ENCODE results near the gene ATAT1. TPM values are rescaled to one million over a fixed set of nuclear protein-coding genes. Genes with fewer than 3 reads are reported as not detected.

ATAT1 gene
- total and polyA plus RNA-seq, 9 of the 15 experiments (the other 6 are each of a cell fraction or from before 2014, with no cell fraction given), result 0.65 to 5.8 (median 1.6) TPM

- TF ChIP-seq, protein P1, sequence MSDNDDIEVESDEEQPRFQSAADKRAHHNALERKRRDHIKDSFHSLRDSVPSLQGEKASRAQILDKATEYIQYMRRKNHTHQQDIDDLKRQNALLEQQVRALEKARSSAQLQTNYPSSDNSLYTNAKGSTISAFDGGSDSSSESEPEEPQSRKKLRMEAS (CRISPR knock-in tag; IDR thresholded peaks at IDR 0.05), result no peak
- TF ChIP-seq, protein P2, sequence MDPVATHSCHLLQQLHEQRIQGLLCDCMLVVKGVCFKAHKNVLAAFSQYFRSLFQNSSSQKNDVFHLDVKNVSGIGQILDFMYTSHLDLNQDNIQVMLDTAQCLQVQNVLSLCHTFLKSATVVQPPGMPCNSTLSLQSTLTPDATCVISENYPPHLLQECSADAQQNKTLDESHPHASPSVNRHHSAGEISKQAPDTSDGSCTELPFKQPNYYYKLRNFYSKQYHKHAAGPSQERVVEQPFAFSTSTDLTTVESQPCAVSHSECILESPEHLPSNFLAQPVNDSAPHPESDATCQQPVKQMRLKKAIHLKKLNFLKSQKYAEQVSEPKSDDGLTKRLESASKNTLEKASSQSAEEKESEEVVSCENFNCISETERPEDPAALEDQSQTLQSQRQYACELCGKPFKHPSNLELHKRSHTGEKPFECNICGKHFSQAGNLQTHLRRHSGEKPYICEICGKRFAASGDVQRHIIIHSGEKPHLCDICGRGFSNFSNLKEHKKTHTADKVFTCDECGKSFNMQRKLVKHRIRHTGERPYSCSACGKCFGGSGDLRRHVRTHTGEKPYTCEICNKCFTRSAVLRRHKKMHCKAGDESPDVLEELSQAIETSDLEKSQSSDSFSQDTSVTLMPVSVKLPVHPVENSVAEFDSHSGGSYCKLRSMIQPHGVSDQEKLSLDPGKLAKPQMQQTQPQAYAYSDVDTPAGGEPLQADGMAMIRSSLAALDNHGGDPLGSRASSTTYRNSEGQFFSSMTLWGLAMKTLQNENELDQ (CRISPR knock-in tag; IDR thresholded peaks at IDR 0.05; ENCODE audit: borderline replicate concordance), result no peak
- TF ChIP-seq ZC3H11A (IDR thresholded peaks at IDR 0.05; ENCODE audit: low read depth, low read length), result no peak
- TF ChIP-seq NRF1 (conservative IDR thresholded peaks at IDR 0.05 in 1 of 2, IDR thresholded peaks at IDR 0.05 in 1 of 2), result no peak
- TF ChIP-seq TEAD2 (tag; IDR thresholded peaks at IDR 0.05), result no peak
- TF ChIP-seq ARID3B (CRISPR knock-in tag; IDR thresholded peaks at IDR 0.05; ENCODE audit: borderline replicate concordance), result no peak
- no peak for TF ChIP-seq ZNF217 (CRISPR knock-in tag; IDR thresholded peaks at IDR 0.05)
- TF ChIP-seq ETS2 (tag; IDR thresholded peaks at IDR 0.05; ENCODE audit: borderline replicate concordance, poor library complexity, severe bottlenecking), result no peak
Measured at GRCh38 chr6:30656513-30656912, 29.8 kb downstream of the ATAT1 start (continued).

Measured in K562 (cell line).